ENCODE data around the gene SGPL1.

SGPL1 gene

DNA sequence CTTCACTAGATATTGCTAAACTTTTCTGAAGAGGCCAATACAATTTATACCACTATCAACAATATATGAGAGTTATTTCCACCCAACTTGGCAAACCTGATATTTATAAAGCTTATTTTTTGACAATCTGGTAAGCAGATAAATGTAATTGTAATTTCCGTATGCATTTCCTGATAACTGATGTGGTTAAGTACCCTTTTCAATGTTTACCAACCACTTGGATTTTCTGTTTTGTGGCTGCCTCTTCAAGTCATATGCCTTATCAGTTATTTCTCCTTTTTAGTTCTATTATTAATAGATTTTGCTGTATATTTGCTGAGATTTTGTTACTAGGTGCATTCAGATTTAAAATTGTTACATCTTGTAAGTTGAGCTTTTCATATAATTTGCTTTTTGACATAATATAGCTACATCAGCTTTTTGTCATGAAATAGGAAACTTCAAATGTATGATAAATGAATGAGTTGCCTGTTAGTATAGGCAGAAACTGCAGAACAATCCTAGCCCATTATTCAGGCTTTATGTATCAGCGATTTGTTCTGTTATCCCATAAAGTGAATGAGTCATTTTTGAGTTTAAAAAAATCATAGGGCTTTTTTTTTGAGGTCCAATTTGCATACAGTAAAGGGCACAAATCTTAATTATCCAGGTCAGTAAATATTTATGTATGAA lies 11.5 kb downstream of the SGPL1 start:
- H3K9me3 ChIP-seq (ENCODE audit: insufficient read depth, low read depth, low read length) = no peaks in the 10 kb centered on the region
- no peak overlapping the region for H2BK12ac ChIP-seq (ENCODE audit: low read length)
- DNase-seq = no peak
- H3K4ac ChIP-seq (ENCODE audit: low read depth, low read length) = no peak overlapping the region
- H2AK5ac ChIP-seq (ENCODE audit: low read length) = no peak overlapping the region
- H3K79me1 ChIP-seq (ENCODE audit: low read length) = peaks cover 8% of the 10 kb centered on the region
- no peak overlapping the region for H2BK5ac ChIP-seq (ENCODE audit: low read depth, low read length, poor library complexity)
- H2BK120ac ChIP-seq (ENCODE audit: insufficient read depth, low read length, poor library complexity) = no peak overlapping the region
- no peak overlapping the region for H3K18ac ChIP-seq (ENCODE audit: low read length)
- H3K4me2 ChIP-seq (ENCODE audit: low read length) = no peak overlapping the region
- H2AFZ ChIP-seq (ENCODE audit: insufficient read depth, low read length, poor library complexity) = no peak overlapping the region
- no peaks in the 10 kb centered on the region for H3K27me3 ChIP-seq (ENCODE audit: insufficient read depth, low read length)
- peaks cover 2% of the 10 kb centered on the region for H3K79me2 ChIP-seq (ENCODE audit: control insufficient read depth, insufficient read depth, low read length, poor library complexity)
- H3K4me1 ChIP-seq (ENCODE audit: control insufficient read depth in 1 of 2, insufficient read depth in 2 of 2, low read length in 2 of 2) = peaks cover 16 to 26% of the 10 kb centered on the region in 2 experiments
- no peak overlapping the region for H3K14ac ChIP-seq (ENCODE audit: low read length)
- H4K8ac ChIP-seq (ENCODE audit: low read depth, low read length) = no peak overlapping the region
- no peak overlapping the region for H3K23ac ChIP-seq (ENCODE audit: low read length)
- H3K27ac ChIP-seq (ENCODE audit: low read depth, low read length) = no peak overlapping the region
- H4K12ac ChIP-seq (ENCODE audit: low read depth, low read length) = no peak overlapping the region
- H3K4me3 ChIP-seq (ENCODE audit: low read depth, low read length) = no peak overlapping the region
- no peak overlapping the region for H4K91ac ChIP-seq (ENCODE audit: low read depth, low read length)
- H3K9ac ChIP-seq (ENCODE audit: low read length) = no peak overlapping the region
- H3K36me3 ChIP-seq (ENCODE audit: control insufficient read depth in 1 of 2, insufficient read depth in 2 of 2, low read length in 2 of 2) = peaks cover 0 to 9% of the 10 kb centered on the region in 2 experiments
- no CpG with 5 or more reads among the region's 2 CpGs for WGBS (ENCODE audit: extremely low coverage, insufficient coverage, insufficient read length)

DNA sequence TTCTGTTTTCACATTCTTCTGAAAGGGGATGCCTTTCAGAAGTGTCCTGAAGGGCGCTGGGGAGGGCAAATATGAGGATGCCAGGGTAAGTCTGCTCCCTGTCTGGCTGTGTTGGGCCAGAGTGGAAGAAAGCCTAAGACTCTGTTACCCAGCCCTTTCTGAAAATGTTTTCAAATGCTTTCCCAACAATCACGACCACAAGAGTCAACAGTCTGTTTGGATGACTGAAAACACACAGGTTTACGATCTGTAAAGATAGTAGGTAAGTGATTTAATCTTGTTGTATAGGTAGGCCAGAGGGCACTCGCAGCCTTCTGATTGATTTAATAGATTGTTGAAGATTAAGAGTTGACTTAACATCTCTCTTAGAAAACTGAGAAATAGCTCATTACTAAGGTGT lies 13.2 kb downstream of the SGPL1 start:
- H3K4me1 ChIP-seq (ENCODE audit: control insufficient read depth in 1 of 2, insufficient read depth in 2 of 2, low read length in 2 of 2) = peaks cover 19 to 30% of the 10 kb centered on the region in 2 experiments
- no peak overlapping the region for H2BK120ac ChIP-seq (ENCODE audit: insufficient read depth, low read length, poor library complexity)
- peaks cover 2% of the 10 kb centered on the region for H3K79me2 ChIP-seq (ENCODE audit: control insufficient read depth, insufficient read depth, low read length, poor library complexity)
- H2BK5ac ChIP-seq (ENCODE audit: low read depth, low read length, poor library complexity) = no peak overlapping the region
- H3K79me1 ChIP-seq (ENCODE audit: low read length) = peaks cover 8% of the 10 kb centered on the region
- H2BK12ac ChIP-seq (ENCODE audit: low read length) = peak overlapping the region; percentile 24
- no peak overlapping the region for H3K18ac ChIP-seq (ENCODE audit: low read length)
- peak overlapping the region; percentile 56 for H3K27ac ChIP-seq (ENCODE audit: low read depth, low read length)
- no peak overlapping the region for H3K4me3 ChIP-seq (ENCODE audit: low read depth, low read length)
- no peak overlapping the region for H3K4ac ChIP-seq (ENCODE audit: low read depth, low read length)
- DNase-seq = no peak
- no peak overlapping the region for H2AFZ ChIP-seq (ENCODE audit: insufficient read depth, low read length, poor library complexity)
- H3K14ac ChIP-seq (ENCODE audit: low read length) = no peak overlapping the region
- H3K27me3 ChIP-seq (ENCODE audit: insufficient read depth, low read length) = no peaks in the 10 kb centered on the region
- H4K8ac ChIP-seq (ENCODE audit: low read depth, low read length) = peak overlapping the region; percentile 16
- no peak overlapping the region for H2AK5ac ChIP-seq (ENCODE audit: low read length)
- no peaks in the 10 kb centered on the region for H3K9me3 ChIP-seq (ENCODE audit: insufficient read depth, low read depth, low read length)
- no peak overlapping the region for H3K23ac ChIP-seq (ENCODE audit: low read length)
- H3K4me2 ChIP-seq (ENCODE audit: low read length) = peak overlapping the region; percentile 34
- H3K9ac ChIP-seq (ENCODE audit: low read length) = no peak overlapping the region
- WGBS (ENCODE audit: extremely low coverage, insufficient coverage, insufficient read length) = no CpG with 5 or more reads among the region's 4 CpGs
- H3K36me3 ChIP-seq (ENCODE audit: control insufficient read depth in 1 of 2, insufficient read depth in 2 of 2, low read length in 2 of 2) = peaks cover 0 to 9% of the 10 kb centered on the region in 2 experiments
- no peak overlapping the region for H4K12ac ChIP-seq (ENCODE audit: low read depth, low read length)
- H4K91ac ChIP-seq (ENCODE audit: low read depth, low read length) = peak overlapping the region; percentile 18

DNA sequence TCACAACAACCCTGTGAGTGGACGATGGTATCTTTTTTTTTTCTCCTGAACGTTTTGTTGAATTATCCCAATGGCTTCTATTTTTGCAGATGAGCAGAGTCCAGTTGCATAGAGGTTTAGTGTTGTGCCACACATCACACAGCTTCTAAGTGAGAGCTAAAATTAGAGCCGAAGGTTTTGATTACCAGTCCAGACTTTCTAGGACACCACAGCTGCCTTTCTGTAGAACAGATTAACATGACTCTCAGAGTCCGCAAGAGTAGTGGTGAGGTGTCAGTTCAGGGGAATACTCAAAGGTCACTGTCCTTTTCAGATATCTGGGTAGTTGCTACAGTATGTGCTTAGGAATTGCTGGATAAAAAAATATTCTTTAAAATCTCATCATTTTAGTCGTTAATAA lies 13.8 kb downstream of the SGPL1 start:
- Histone ChIP-seq H2BK12ac (ENCODE audit: low read length) (no peak overlapping the region), H3K18ac (ENCODE audit: low read length) (no peak overlapping the region), H3K9ac (ENCODE audit: low read length) (no peak overlapping the region), H2BK120ac (ENCODE audit: insufficient read depth, low read length, poor library complexity) (no peak overlapping the region), H3K9me3 (ENCODE audit: insufficient read depth, low read depth, low read length) (no peaks in the 10 kb centered on the region), H3K79me1 (ENCODE audit: low read length) (peaks cover 8% of the 10 kb centered on the region), H3K79me2 (ENCODE audit: control insufficient read depth, insufficient read depth, low read length, poor library complexity) (peaks cover 2% of the 10 kb centered on the region), H4K12ac (ENCODE audit: low read depth, low read length) (no peak overlapping the region), H3K4me1 (ENCODE audit: control insufficient read depth in 1 of 2, insufficient read depth in 2 of 2, low read length in 2 of 2) (peaks cover 19 to 31% of the 10 kb centered on the region in 2 experiments), H3K4me3 (ENCODE audit: low read depth, low read length) (no peak overlapping the region), H4K91ac (ENCODE audit: low read depth, low read length) (no peak overlapping the region), H3K4me2 (ENCODE audit: low read length) (no peak overlapping the region), H3K27me3 (ENCODE audit: insufficient read depth, low read length) (no peaks in the 10 kb centered on the region), H3K4ac (ENCODE audit: low read depth, low read length) (no peak overlapping the region), H4K8ac (ENCODE audit: low read depth, low read length) (no peak overlapping the region), H3K27ac (ENCODE audit: low read depth, low read length) (no peak overlapping the region), H3K36me3 (ENCODE audit: control insufficient read depth in 1 of 2, insufficient read depth in 2 of 2, low read length in 2 of 2) (peaks cover 0 to 9% of the 10 kb centered on the region in 2 experiments), H2AK5ac (ENCODE audit: low read length) (no peak overlapping the region), H2BK5ac (ENCODE audit: low read depth, low read length, poor library complexity) (no peak overlapping the region), H3K23ac (ENCODE audit: low read length) (no peak overlapping the region), H2AFZ (ENCODE audit: insufficient read depth, low read length, poor library complexity) (no peak overlapping the region), H3K14ac (ENCODE audit: low read length) (no peak overlapping the region)
- WGBS (ENCODE audit: extremely low coverage, insufficient coverage, insufficient read length) = no CpG with 5 or more reads among the region's 5 CpGs
- no peak for DNase-seq

DNA sequence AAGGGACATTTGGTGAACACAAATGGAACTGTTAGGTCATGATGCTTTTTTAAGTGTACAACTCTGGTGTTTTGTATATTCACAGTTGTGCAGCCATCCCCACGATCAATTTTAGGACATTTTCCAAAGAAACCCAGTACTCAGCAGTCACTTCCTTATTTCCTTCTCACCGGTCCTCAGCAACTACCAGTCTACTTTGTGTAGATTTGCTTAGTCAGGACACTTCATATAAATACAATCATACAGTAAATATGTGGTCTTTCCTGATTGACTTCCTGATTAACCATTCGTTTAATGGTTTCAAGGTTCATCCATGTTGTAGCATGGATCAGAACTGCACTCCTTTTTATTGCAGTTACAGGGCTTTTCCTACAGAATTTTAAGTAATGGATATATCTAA lies 14.4 kb downstream of the SGPL1 start:
- no peak overlapping the region for H2BK120ac ChIP-seq (ENCODE audit: insufficient read depth, low read length, poor library complexity)
- H3K4me1 ChIP-seq (ENCODE audit: control insufficient read depth in 1 of 2, insufficient read depth in 2 of 2, low read length in 2 of 2) = peaks cover 17 to 31% of the 10 kb centered on the region in 2 experiments
- DNase-seq = peak in 1 of 2 donors; percentile 81
- no peak overlapping the region for H2AFZ ChIP-seq (ENCODE audit: insufficient read depth, low read length, poor library complexity)
- H4K91ac ChIP-seq (ENCODE audit: low read depth, low read length) = no peak overlapping the region
- H2BK12ac ChIP-seq (ENCODE audit: low read length) = no peak overlapping the region
- no peak overlapping the region for H3K4me3 ChIP-seq (ENCODE audit: low read depth, low read length)
- H3K4me2 ChIP-seq (ENCODE audit: low read length) = no peak overlapping the region
- H3K9me3 ChIP-seq (ENCODE audit: insufficient read depth, low read depth, low read length) = no peaks in the 10 kb centered on the region
- H2AK5ac ChIP-seq (ENCODE audit: low read length) = no peak overlapping the region
- peaks cover 0 to 9% of the 10 kb centered on the region in 2 experiments for H3K36me3 ChIP-seq (ENCODE audit: control insufficient read depth in 1 of 2, insufficient read depth in 2 of 2, low read length in 2 of 2)
- H3K4ac ChIP-seq (ENCODE audit: low read depth, low read length) = no peak overlapping the region
- H3K79me1 ChIP-seq (ENCODE audit: low read length) = peaks cover 8% of the 10 kb centered on the region
- no peak overlapping the region for H2BK5ac ChIP-seq (ENCODE audit: low read depth, low read length, poor library complexity)
- peaks cover 2% of the 10 kb centered on the region for H3K79me2 ChIP-seq (ENCODE audit: control insufficient read depth, insufficient read depth, low read length, poor library complexity)
- H3K14ac ChIP-seq (ENCODE audit: low read length) = no peak overlapping the region
- H3K27me3 ChIP-seq (ENCODE audit: insufficient read depth, low read length) = no peaks in the 10 kb centered on the region
- H3K18ac ChIP-seq (ENCODE audit: low read length) = no peak overlapping the region
- no peak overlapping the region for H4K12ac ChIP-seq (ENCODE audit: low read depth, low read length)
- no peak overlapping the region for H4K8ac ChIP-seq (ENCODE audit: low read depth, low read length)
- H3K23ac ChIP-seq (ENCODE audit: low read length) = no peak overlapping the region
- no CpG with 5 or more reads among the region's 3 CpGs for WGBS (ENCODE audit: extremely low coverage, insufficient coverage, insufficient read length)
- H3K9ac ChIP-seq (ENCODE audit: low read length) = no peak overlapping the region
- H3K27ac ChIP-seq (ENCODE audit: low read depth, low read length) = no peak overlapping the region

All from trophoblast cell (in vitro differentiated cells and primary cell).